ENCODE data around the gene CSF2.

GRCh38 chr5:132063090-132063911 lies 10.3 kb upstream of the CSF2 start:
- TF ChIP-seq CTCF (IDR thresholded peaks at IDR 0.05; ENCODE audit: low read length) (peak; percentile 99), EZH2 (optimal IDR thresholded peaks at IDR 0.05; ENCODE audit: low read depth, low read length) (no peak)
